OCI-LY7 (cell line): ENCODE results near the gene CEND1.

Source experiments
- EZH2phosphoT487 ChIP-seq: fragments of 200-600 bp; sonication (generic); IDR thresholded peaks from 2 replicates; pipeline ENCODE4 v1.6.1; 2018; ENCODE audit warnings: low read depth, borderline replicate concordance, mild to moderate bottlenecking, mixed run types, antibody characterized with exemption, low read length, moderate library complexity, mixed read lengths
- TF ChIP-seq, protein P1 (sequence below): fragments of 200-600 bp; sonication (generic); conservative IDR thresholded peaks from 2 replicates; pipeline ENCODE4 v1.5.1; 2014; ENCODE audit warnings: mild to moderate bottlenecking, antibody characterized with exemption, low read length, moderate library complexity, mixed read lengths

DNA sequence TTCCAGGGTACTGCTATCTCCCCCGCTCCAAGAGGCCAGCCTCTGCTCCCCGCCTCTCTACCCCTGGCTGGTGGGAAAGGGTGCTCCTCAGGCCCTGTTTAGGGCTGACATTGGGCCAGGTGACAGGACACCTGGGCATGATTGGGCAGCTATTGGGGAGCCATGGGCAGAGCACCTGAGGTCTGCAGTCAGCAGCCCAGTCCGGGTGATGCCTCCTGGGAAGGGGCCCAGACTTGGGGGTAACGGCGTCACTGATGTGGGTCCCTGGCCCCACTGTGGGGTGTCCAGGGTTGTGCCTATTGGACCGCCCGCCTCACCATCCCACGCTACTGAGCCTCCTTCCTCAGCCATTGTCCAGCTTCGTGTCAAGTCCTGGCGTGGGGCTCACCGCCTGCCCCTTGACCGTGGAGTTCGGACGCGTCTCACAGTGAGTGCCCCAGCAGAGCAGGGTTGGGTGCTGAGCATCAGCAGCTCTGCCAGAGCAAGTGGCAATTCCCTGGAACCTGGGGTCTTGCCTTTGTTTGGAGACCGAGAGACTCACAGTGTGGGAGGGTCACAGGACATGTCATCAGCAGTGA, 9.8 kb downstream of the CEND1 start:
- TF ChIP-seq, protein P1, sequence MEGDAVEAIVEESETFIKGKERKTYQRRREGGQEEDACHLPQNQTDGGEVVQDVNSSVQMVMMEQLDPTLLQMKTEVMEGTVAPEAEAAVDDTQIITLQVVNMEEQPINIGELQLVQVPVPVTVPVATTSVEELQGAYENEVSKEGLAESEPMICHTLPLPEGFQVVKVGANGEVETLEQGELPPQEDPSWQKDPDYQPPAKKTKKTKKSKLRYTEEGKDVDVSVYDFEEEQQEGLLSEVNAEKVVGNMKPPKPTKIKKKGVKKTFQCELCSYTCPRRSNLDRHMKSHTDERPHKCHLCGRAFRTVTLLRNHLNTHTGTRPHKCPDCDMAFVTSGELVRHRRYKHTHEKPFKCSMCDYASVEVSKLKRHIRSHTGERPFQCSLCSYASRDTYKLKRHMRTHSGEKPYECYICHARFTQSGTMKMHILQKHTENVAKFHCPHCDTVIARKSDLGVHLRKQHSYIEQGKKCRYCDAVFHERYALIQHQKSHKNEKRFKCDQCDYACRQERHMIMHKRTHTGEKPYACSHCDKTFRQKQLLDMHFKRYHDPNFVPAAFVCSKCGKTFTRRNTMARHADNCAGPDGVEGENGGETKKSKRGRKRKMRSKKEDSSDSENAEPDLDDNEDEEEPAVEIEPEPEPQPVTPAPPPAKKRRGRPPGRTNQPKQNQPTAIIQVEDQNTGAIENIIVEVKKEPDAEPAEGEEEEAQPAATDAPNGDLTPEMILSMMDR = no peak
- TF ChIP-seq EZH2phosphoT487 = no peak
